Activated B cell treated with CpG ODN at 0.5 μM for 24 hours (primary cell): ENCODE data around the gene NBAS. TPM values are rescaled to one million over a fixed set of nuclear protein-coding genes. Genes with fewer than 3 reads are reported as not detected.

Experiments used
- ATAC-seq: fragments of 200-7000 bp; cut with Tn5 transposase; one replicate; pipeline ENCODE4 v1.10.0; 2021; ENCODE audit warnings: low read depth, mild to moderate bottlenecking, moderate library complexity
- CTCF ChIA-PET: fragments of 350-600 bp; sonication (Branson Sonifier 250); formaldehyde crosslinking; loops from one replicate; lab custom pipeline; 2021; ENCODE audit warnings: antibody characterized with exemption; lab: Charles Lee
- POLR2A ChIA-PET: fragments of 350-600 bp; sonication (Branson Sonifier 250); formaldehyde crosslinking; loops from one replicate; lab custom pipeline; 2021; ENCODE audit warnings: antibody characterized with exemption; lab: Charles Lee
- DNase-seq: peaks from one replicate; pipeline ENCODE4 v3.0.0; 2022
- H3K27ac Mint-ChIP-seq: one replicate; pipeline ENCODE4 v1.8.0; 2020; ENCODE audit warnings: mixed read lengths
- H3K27me3 Mint-ChIP-seq: one replicate; pipeline ENCODE4 v1.8.0; 2021; ENCODE audit warnings: mixed read lengths
- H3K36me3 Mint-ChIP-seq: one replicate; pipeline ENCODE4 v1.8.0; 2021; ENCODE audit warnings: low read depth, mixed read lengths
- H3K4me1 Mint-ChIP-seq: one replicate; pipeline ENCODE4 v1.8.0; 2021; ENCODE audit warnings: mixed read lengths
- H3K4me3 Mint-ChIP-seq: one replicate; pipeline ENCODE4 v1.8.0; 2020; ENCODE audit warnings: mild to moderate bottlenecking, mixed read lengths
- H3K9me3 Mint-ChIP-seq: one replicate; pipeline ENCODE4 v1.8.0; 2020; ENCODE audit warnings: mixed read lengths
- CTCF ChIP-seq: fragments of 200-600 bp; IDR thresholded peaks from one replicate; pipeline ENCODE4 v1.8.0; 2022; ENCODE audit warnings: antibody characterized with exemption, mild to moderate bottlenecking
- intact Hi-C: fragments of 100-400 bp; cut with micrococcal nuclease; formaldehyde crosslinking; loops from one replicate; pipeline ENCODE4 v1.15.1; 2024
- total RNA-seq: library from RNA; stranded (reverse); gene quantifications from 2 replicates; pipeline ENCODE4 v1.2.3, GENCODE V29; 2022

NBAS gene
- total RNA-seq, 1 donor from 2014 or later, result 40.1 TPM

- ATAC-seq, result no peak
- H3K9me3 Mint-ChIP-seq, result no peaks in the 10 kb centered on the region
- no peak overlapping the region for H3K27ac Mint-ChIP-seq
- no peak for DNase-seq
- H3K4me3 Mint-ChIP-seq, result no peak overlapping the region
- H3K27me3 Mint-ChIP-seq, result no peaks in the 10 kb centered on the region
- no peaks in the 10 kb centered on the region for H3K36me3 Mint-ChIP-seq
- no peak for TF ChIP-seq CTCF
- ChIA-PET CTCF (no interaction called here), POLR2A (no interaction called here)
- intact Hi-C loops, result no loop called here
- peaks cover 4% of the 10 kb centered on the region for H3K4me1 Mint-ChIP-seq
Measured at GRCh38 chr2:15147591-15147990, 413.5 kb downstream of the NBAS start.

DNA sequence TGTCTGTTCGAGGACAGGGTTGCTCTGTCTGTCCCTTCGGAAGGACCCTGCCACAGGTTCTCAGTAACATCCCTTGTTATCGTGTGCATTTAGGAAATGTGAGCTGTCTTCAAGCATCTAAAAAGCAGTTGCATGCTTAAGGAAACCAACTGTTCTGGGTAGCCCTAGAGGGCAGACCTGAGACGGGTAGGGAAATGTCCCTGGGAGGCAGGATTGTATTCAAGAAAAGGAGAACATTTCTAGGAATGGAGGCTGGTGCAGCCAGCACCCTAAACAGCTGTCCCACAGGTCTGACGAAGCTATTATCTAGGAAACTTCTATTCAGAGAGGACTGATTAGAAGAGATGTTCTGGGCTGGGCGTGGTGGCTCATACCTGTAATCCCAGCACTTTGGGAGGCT is 414.2 kb downstream of the NBAS start:
- POLR2A ChIA-PET, result no interaction called here
- Mint-ChIP-seq H3K9me3 (no peaks in the 10 kb centered on the region), H3K4me3 (no peak overlapping the region), H3K27me3 (no peaks in the 10 kb centered on the region), H3K27ac (no peak overlapping the region), H3K36me3 (no peaks in the 10 kb centered on the region), H3K4me1 (peaks cover 10% of the 10 kb centered on the region)
- ATAC-seq (no peak), DNase-seq (no peak)
- intact Hi-C loops, result no loop called here
- CTCF ChIA-PET, result no interaction called here
- no peak for TF ChIP-seq CTCF

GRCh38 chr2:15145919-15146318 is 415.2 kb downstream of the NBAS start:
- Mint-ChIP-seq H3K4me1 (peaks cover 20% of the 10 kb centered on the region), H3K27me3 (no peaks in the 10 kb centered on the region), H3K36me3 (no peaks in the 10 kb centered on the region), H3K9me3 (no peaks in the 10 kb centered on the region), H3K27ac (no peak overlapping the region), H3K4me3 (no peak overlapping the region)
- no peak for ATAC-seq
- TF ChIP-seq CTCF, result no peak
- intact Hi-C loops, result no loop called here
- POLR2A ChIA-PET, result no interaction called here
- CTCF ChIA-PET, result no interaction called here
- no peak for DNase-seq

DNA sequence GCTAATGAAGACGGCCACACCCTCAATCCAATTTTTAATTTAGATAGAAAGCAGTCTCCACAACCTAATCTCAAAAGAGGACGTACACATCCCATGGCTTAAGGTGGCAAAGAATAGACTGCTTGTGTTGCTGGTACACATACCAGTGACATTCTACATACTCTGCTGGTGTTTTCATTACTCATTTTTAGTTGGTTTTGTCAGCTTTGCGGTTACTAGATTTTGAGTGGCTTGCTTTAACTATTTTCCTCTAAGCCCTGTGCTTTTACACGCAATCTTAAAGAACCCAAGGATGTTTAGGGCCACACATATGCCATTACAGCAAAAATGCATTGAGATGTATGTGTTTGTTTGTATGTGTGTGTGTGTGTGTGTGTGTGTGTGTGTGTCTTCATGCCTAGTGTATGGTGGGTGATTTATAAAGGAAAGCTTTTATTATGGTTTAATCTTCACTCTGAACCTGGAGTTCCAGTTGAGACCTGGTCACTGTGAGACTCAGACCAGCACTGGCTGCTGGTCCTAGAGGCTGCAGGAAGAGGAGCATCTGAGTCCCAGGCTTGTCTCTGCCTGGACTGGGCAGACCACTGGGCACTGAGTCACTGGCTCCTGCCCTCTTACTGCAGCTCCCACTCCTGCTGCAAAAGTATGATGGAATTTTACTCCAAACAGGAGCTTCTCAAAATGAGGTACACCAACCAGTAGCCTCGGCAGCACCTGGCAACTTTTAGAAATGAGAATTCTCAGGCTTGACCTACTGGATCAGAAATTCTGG is 415.9 kb downstream of the NBAS start:
- ATAC-seq (no peak), DNase-seq (no peak)
- ChIA-PET CTCF (no interaction called here), POLR2A (no interaction called here)
- Mint-ChIP-seq H3K27me3 (no peaks in the 10 kb centered on the region), H3K4me3 (no peak overlapping the region), H3K4me1 (peaks cover 21% of the 10 kb centered on the region), H3K27ac (no peak overlapping the region), H3K36me3 (no peaks in the 10 kb centered on the region), H3K9me3 (no peaks in the 10 kb centered on the region)
- TF ChIP-seq CTCF, result no peak
- intact Hi-C loops, result no loop called here

DNA sequence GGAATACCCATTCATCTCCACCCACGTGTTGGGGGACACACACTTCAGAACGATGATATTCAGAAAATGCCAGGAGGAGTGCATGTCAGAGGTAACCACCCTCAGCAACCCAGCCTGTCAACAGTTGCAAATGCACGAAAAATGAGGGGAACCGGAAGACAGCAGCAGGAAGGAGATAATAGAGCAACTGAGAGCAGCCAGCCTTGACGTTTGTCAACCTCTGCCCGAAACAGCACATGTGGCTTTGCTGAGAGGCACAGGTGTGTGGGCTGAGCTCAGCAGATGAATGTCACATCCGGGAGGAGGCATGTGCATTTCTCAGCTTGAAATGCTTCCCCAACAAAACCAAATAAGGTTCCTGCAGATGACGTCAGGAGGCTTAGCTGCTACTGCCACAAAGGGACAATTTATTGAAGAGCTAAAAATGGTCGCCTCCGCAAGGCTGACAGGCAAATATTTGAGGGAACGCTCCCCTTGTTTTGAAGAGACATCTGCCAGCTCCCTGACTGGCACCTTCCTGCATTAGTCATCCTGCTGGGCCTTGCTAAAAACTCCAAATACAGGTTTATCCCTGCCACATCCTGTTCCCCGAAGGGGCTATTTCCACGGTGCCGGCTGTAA is 419.0 kb downstream of the NBAS start:
- ChIA-PET CTCF (no interaction called here), POLR2A (no interaction called here)
- H3K27ac Mint-ChIP-seq, result peak overlapping the region; percentile 42
- peaks cover 4% of the 10 kb centered on the region for H3K9me3 Mint-ChIP-seq
- H3K4me3 Mint-ChIP-seq, result peak overlapping the region; percentile 64
- peaks cover 21% of the 10 kb centered on the region for H3K4me1 Mint-ChIP-seq
- no peak for TF ChIP-seq CTCF
- no peaks in the 10 kb centered on the region for H3K36me3 Mint-ChIP-seq
- peak; percentile 97 for ATAC-seq
- intact Hi-C loops, result loop anchor here (1.0 kb wide), 1 partner anchor 449 kb away; the partner anchor contains the start of gene DDX1
- H3K27me3 Mint-ChIP-seq, result no peaks in the 10 kb centered on the region
- peak; percentile 22 for DNase-seq
